NCI-H1417 treated with DMSO at 0.1 percent for 48 hours (cell line): ENCODE data around the gene MYO9A.
"Not testable (repeated sequence)": the region's sequence is repeated elsewhere in the genome, so short reads cannot be mapped to it uniquely, and the experiment has no call there.

Experiments used
- DNase-seq: peaks from one replicate; lab custom pipeline; 2025; lab: John Stamatoyannopoulos, UW

Gene MYO9A

DNA sequence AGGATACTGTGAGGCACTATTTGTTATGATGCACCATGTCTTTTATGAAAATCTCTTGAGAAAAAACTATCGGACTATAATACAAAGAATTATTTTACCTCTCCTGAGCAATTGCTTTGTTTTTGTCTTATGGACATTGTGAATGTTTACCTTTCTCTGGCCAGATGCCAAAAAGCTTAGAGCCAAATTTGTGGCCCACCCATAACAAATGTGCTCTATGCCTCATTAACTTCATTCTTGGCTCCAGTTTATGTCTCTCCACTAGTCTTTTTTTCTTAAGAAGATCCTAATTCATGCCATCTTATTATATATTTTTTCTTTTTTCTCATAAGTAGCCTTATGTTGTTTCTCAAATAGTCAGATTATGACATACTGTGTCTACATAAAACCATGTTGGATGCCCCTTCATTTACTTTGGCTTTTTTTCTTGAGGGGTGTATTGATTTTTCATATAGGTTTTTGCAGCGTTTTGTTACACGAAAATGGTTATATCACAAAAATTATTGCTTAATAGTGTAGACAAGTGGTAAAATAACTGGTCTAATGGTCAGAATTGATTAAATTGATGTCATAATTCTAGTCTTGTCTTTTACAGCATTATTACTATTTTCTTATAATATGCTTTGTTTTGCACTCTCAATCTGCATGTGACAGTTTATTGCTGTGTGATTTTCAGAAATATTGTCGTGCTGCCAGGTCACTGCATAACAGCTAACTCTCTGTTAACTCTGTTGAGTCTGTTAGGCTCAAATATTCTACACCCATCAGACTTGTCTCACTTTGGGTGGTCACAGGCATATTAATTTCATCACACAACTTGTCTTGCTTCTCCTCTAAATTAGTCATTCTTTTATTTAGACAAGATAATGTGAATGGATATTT lies 18.5 kb upstream of the MYO9A start:
- DNase-seq = peak; percentile 81

DNA sequence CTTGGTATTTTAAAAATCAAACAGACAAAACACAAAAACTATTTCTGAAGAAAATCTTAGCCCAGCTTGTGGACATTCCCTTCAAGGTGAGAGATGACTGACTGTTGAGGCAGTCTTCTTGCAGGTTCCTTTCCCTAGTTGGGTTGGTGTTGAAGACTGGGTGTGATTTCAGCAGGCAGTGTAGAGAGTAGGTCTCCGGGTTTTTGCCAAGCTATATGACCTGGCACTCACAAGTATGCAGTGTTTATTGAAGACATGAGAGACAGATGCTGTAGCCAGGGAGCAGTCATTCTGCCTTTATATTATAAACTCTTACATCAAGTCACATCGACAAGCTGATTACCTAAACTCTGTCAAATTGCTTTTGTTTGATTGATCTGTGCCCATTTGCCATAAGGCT lies 17.8 kb upstream of the MYO9A start:
- DNase-seq = peak; percentile 81

GRCh38 chr15:72133211-72133610 lies 15.3 kb upstream of the MYO9A start:
- no peak for DNase-seq

DNA sequence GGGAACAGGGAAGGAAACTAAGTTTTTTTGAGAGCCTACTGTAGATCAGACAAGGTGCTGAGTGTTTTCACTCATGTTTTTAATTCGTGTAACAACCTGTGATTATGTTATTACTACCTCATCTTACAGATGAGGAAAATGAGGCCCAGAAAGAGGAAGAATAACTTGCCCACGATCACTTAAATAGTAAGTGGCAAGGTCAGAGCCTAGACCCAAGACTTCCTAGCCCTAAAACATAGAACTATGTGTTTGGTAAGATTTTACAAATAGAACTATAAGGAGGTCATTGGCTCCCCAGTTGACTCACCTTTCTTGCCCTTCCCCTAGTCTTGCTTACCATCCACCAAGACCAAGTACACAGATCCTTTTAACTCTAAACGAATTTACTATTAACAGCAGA lies 14.0 kb upstream of the MYO9A start:
- DNase-seq = no peak

DNA sequence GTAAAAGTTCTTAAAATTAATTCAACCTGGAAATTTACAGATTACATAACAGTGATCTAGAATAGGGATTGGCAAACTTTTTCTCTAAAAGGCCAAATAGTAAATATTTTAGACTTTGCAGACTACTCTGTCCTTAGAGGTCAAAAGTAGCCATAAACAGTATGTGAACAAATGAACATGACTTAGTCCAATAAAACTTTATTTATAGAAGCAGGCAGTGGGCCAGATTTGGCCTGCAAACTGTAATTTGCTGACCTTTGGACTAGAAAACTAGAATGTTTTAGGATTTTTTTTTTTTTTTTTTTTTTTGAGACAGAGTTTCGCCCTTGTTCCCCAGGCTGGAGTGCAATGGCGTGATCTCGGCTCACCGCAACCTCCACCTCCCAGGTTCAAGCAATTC lies 12.3 kb upstream of the MYO9A start:
- no peak for DNase-seq

DNA sequence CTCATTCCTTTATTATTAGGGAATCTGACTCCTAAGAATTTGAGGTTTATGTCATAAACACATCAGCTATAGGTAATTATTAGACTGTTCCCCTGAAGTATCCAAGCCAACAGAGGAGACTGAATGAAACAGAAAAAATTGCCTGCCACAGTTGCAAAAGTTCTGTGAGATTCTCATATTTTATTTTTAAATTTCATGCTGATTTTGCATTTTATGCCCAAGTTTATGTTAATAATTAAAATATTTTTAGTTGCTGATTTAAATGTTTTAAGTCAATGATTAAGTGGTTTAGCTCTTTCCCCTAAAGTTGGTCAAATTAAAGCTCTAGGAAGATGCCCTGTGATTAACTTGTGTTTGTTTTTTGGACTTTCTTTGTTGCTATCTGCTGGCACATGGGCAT lies 10.4 kb upstream of the MYO9A start:
- DNase-seq = no peak

DNA sequence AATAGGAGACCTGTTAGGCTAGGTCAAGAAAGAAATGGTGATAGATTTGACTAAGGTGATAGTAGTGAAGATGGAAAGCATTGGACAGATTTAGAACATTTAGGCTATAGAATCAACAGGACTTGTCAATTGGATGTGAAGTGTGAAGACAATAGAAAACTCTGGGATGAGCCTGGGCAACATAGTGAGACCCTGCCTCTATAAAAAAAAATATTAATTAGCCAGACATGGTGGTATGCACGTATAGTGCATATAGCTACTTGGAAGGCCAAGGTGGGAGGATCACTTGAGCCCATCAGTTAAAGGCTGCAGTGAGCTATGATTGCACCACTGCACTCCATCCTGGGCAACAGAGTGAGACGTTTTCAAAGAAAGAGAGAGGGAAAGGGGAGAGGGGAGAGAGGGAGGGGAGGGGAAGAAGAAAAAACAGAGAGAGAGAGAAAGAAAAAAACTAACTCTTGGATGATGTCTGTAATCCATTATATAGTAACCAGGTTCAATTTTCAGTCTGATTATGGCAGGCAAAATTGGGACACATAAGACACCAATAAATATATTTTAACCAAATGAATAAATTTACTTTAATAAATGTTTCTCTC lies 9.9 kb upstream of the MYO9A start:
- DNase-seq = no peak

- DNase-seq = no peak
Observed at GRCh38 chr15:72124218-72124617, 6.3 kb upstream of the MYO9A start.

- DNase-seq = no peak
Observed at GRCh38 chr15:72117486-72118016, 399 bp downstream of the MYO9A start.

- DNase-seq = no peak
Observed at GRCh38 chr15:72116731-72117485, 1.0 kb downstream of the MYO9A start.

DNA sequence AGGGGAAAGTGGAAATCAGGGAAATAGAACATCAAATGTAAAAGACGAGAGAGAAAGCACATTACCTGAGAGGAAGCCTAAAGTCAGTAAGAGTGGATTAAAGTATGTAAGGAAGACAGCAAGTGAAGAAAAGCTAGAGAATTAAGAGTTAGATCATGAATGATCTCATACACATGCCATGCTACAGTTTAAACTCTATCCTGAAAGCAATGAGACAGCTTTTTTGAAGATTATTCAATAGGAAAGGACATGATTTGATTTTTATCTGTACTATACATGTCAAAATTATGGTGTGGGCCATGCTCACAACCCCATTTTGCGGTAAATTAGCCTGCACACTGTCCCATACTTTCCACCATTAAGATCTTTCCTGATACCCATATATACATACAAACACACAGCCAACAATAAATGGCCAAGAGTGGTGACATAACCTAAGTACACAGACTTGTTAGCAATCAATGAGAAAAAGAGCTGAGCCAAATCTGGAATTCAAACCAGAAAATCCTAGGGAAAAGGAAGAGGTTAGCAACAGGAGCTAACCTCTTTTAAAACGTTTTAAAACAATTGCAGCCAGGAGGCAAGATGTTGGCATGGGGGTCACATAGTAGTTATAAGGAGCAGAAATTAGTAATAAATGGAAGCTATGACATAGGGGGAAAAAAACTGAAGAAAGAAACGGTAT lies 4.5 kb downstream of the MYO9A start:
- no peak for DNase-seq

DNA sequence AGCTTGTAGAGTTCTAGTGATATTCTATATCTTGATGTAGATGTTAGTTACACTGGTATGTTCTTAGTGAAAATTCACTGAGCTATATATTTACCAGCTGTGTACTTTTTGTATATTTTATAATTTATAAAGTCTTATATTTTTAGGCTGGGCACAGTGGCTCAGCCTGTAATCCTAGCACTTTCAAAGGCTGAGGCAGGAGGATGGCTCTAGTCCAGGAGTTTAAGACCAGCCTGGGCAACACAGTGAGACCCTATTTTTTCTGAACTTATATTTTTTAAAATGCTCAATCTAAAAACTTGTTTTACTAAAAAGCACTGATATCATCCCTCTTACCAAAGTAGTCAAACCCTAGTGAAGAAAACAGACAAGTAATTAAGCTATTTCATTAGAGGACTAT lies 5.1 kb downstream of the MYO9A start:
- DNase-seq = no peak

GRCh38 chr15:72112116-72112515 lies 5.8 kb downstream of the MYO9A start:
- DNase-seq = no peak

GRCh38 chr15:72110355-72110754 lies 7.6 kb downstream of the MYO9A start:
- no peak for DNase-seq

- no peak for DNase-seq
Observed at GRCh38 chr15:72106068-72106467, 11.9 kb downstream of the MYO9A start.

DNA sequence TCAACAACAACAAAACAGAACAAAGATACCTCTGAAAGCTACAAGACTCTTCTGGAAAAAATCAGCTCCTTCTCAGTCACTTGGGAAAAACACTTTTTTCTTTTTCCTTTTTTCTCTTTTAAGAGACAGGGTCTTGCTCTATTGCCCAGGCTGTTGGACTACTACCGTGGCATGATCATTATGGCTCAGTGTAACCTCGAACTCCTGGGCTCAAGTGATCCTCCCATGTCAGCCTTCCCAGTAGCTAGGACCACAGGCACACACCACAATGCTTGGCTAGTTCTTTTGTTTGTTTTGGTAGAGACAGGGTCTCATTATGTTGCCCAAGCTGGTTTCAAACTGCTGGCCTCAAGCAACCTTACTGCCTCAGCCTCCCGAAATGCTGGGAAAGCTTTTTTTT lies 12.8 kb downstream of the MYO9A start:
- no peak for DNase-seq

DNA sequence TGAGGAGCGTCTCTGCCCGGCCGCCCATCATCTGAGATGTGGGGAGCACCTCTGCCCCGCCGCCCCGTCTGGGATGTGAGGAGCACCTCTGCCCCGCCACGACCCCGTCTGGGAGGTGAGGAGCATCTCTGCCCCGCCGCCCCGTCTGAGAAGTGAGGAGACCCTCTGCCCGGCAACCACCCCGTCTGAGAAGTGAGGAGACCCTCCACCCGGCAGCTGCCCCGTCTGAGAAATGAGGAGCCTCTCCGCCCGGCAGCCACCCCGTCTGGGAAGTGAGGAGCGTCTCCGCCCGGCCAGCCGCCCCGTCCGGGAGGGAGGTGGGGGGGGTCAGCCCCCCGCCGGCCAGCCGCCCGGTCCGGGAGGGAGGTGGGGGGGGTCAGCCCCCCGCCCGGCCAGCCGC lies 17.4 kb downstream of the MYO9A start:
- DNase-seq = not testable (repeated sequence)

- DNase-seq = no peak
Observed at GRCh38 chr15:72099155-72099554, 18.8 kb downstream of the MYO9A start.

GRCh38 chr15:72098040-72098439 lies 19.9 kb downstream of the MYO9A start:
- DNase-seq = no peak

DNA sequence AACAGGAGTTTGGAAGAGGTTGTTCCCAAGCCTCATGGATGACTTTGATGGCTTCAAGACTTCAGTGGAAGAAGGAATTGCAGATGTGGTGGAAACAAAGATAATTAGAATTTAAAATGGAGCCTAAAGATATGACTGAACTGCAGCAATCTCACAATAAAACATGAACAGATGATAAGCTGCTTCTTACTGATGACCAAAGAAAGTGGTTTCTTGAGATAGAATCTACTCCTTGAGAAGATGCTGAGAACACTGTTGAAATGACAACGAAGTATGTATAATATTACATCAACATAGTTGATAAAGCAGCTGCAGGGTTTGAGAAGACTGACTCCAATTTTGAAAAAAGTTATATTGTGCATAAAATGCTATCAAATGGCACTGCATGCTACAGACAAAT lies 21.2 kb downstream of the MYO9A start:
- no peak for DNase-seq

DNA sequence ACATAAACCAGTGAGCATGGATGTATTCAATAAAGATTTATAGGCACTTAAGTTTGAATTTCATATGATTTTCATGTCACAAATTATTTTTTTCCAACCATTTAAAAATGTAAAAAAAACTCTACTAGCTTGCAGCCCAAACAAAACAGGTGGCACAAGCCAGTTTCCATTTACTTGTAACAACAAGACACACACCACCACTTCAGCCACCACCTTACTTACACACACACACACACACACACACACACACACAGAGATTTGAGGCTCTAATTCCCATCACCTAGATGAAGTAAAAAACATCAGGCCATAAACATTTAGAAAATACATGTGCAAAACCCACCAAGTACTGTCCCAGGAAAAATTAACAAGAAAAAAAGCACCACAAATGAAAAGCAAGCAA lies 25.3 kb downstream of the MYO9A start:
- DNase-seq = no peak

- no peak for DNase-seq
Observed at GRCh38 chr15:72092006-72092405, 25.9 kb downstream of the MYO9A start.
